Left ventricle myocardium superior (tissue), 1 donor: Measurements from ENCODE around the gene CLDN4. TPM values are rescaled to one million over a fixed set of nuclear protein-coding genes. Genes with fewer than 3 reads are reported as not detected.
"Not testable (repeated sequence)": the region's sequence is repeated elsewhere in the genome, so short reads cannot be mapped to it uniquely, and the experiment has no call there.

ENCODE experiments used
- ATAC-seq: fragments of 200-7000 bp; cut with Tn5 transposase; one replicate; pipeline ENCODE4 v1.9.1; 2020; ENCODE audit warnings: mild to moderate bottlenecking, moderate library complexity
- DNase-seq: peaks from one replicate; pipeline ENCODE4 v3.0.0-alpha.2; 2020
- intact Hi-C: fragments of 100-400 bp; cut with micrococcal nuclease; formaldehyde crosslinking; loops from one replicate; pipeline ENCODE4 v1.11.0; 2022
- total RNA-seq: library from RNA; stranded (reverse); fragmentation: NEBNext Ultra II Directional; extraction: Animal tissue kit (Norgen Biotek cat#: 25700); gene quantifications from one replicate; pipeline ENCODE4 v1.2.1, GENCODE V29; 2021
- donor health status: DM: no; HTN: yes; CAD: no; lungs with severe emphysema.

The CLDN4 gene
- total RNA-seq, 1 donor from 2014 or later = not detected

GRCh38 chr7:73839743-73840714 lies 9.2 kb downstream of the CLDN4 start:
- ATAC-seq = no peak
- no peak for DNase-seq
- intact Hi-C loops = no loop called here

- no peak for ATAC-seq
- intact Hi-C loops = no loop called here
- DNase-seq = no peak
Observed at GRCh38 chr7:73840715-73841379, 10.1 kb downstream of the CLDN4 start.

GRCh38 chr7:73841689-73842066 lies 10.9 kb downstream of the CLDN4 start:
- DNase-seq (no peak), ATAC-seq (peak; percentile 12)
- intact Hi-C loops = no loop called here

- DNase-seq (peak; percentile 95), ATAC-seq (peak; percentile 98)
- intact Hi-C loops = no loop called here
Observed at GRCh38 chr7:73842067-73842976, 11.5 kb downstream of the CLDN4 start, which contains the start of gene METTL27. METTL27 (minus strand) TSS chr7:73842516; CDS start chr7:73842140, 376 bp downstream.

- DNase-seq = no peak
- intact Hi-C loops = no loop called here
- ATAC-seq = no peak
Observed at GRCh38 chr7:73844131-73844547, 13.3 kb downstream of the CLDN4 start.

- DNase-seq = no peak
- no peak for ATAC-seq
- intact Hi-C loops = no loop called here
Observed at GRCh38 chr7:73844848-73845460, 14.2 kb downstream of the CLDN4 start.

- DNase-seq, intact Hi-C loops, ATAC-seq: not testable (repeated sequence)
Observed at GRCh38 chr7:73845701-73846195, 15.0 kb downstream of the CLDN4 start.

GRCh38 chr7:73847941-73848723 lies 17.3 kb downstream of the CLDN4 start:
- intact Hi-C loops = no loop called here
- DNase-seq (peak; percentile 1), ATAC-seq (no peak)

- DNase-seq (no peak), ATAC-seq (peak; percentile 71)
- intact Hi-C loops = no loop called here
Observed at GRCh38 chr7:73850781-73851207, 20.0 kb downstream of the CLDN4 start.

GRCh38 chr7:73851410-73852338 lies 20.9 kb downstream of the CLDN4 start:
- DNase-seq (no peak), ATAC-seq (peak; percentile 79)
- intact Hi-C loops = no loop called here

- no peak for ATAC-seq
- intact Hi-C loops = no loop called here
- DNase-seq = no peak
Observed at GRCh38 chr7:73852500-73852899, 21.7 kb downstream of the CLDN4 start.

GRCh38 chr7:73856941-73857340 lies 26.1 kb downstream of the CLDN4 start:
- DNase-seq (no peak), ATAC-seq (no peak)
- intact Hi-C loops = no loop called here

- intact Hi-C loops = no loop called here
- no peak for ATAC-seq
- no peak for DNase-seq
Observed at GRCh38 chr7:73858807-73859206, 28.0 kb downstream of the CLDN4 start.

- intact Hi-C loops = no loop called here
- ATAC-seq (no peak), DNase-seq (no peak)
Observed at GRCh38 chr7:73860859-73861258, 30.1 kb downstream of the CLDN4 start, which contains the start of gene TMEM270. TMEM270 (plus strand) TSS chr7:73861159; CDS start chr7:73861195, 36 bp downstream.

- intact Hi-C loops = no loop called here
- ATAC-seq (no peak), DNase-seq (no peak)
Observed at GRCh38 chr7:73861305-73861704, 30.5 kb downstream of the CLDN4 start.

- DNase-seq (no peak), ATAC-seq (no peak)
- intact Hi-C loops = no loop called here
Observed at GRCh38 chr7:73864981-73865711, 34.4 kb downstream of the CLDN4 start.
